SK-N-SH treated with all-trans-retinoic acid at 6 μM for 48 hours (cell line): ENCODE measurements around the gene TMEM178B.

Experiments
- ATAC-seq: fragments of 200-7000 bp; cut with Tn5 transposase; 3 replicates; pipeline ENCODE4 v1.9.1; 2020; ENCODE audit warnings: mild to moderate bottlenecking, moderate library complexity
- BACH2 ChIP-seq: fragments of 250-450 bp; sonication (Bioruptor Pico); IDR thresholded peaks from 2 replicates; pipeline ENCODE4 v1.9.0; 2021; ENCODE audit warnings: mild to moderate bottlenecking, borderline replicate concordance
- CSDC2 ChIP-seq: fragments of 250-450 bp; sonication (Bioruptor Pico); IDR thresholded peaks from 2 replicates; pipeline ENCODE4 v1.5.0; 2020; ENCODE audit warnings: mild to moderate bottlenecking, moderate library complexity
- ESRRG ChIP-seq: fragments of 250-450 bp; sonication (Bioruptor Pico); IDR thresholded peaks from 2 replicates; pipeline ENCODE4 v1.6.1; 2021; ENCODE audit warnings: mild to moderate bottlenecking
- GLIS3 ChIP-seq: fragments of 250-450 bp; sonication (Bioruptor Pico); IDR thresholded peaks from 2 replicates; pipeline ENCODE4 v1.5.0; 2020; ENCODE audit warnings: mild to moderate bottlenecking, moderate library complexity
- PPARA ChIP-seq: fragments of 250-450 bp; sonication (Bioruptor Pico); IDR thresholded peaks from 2 replicates; pipeline ENCODE4 v1.5.0; 2020; ENCODE audit warnings: mild to moderate bottlenecking, borderline replicate concordance
- RARB ChIP-seq: fragments of 250-450 bp; sonication (Bioruptor Pico); IDR thresholded peaks from 2 replicates; pipeline ENCODE4 v1.8.0; 2021; ENCODE audit warnings: mild to moderate bottlenecking, moderate library complexity
- SNAI2 ChIP-seq: fragments of 250-450 bp; sonication (Bioruptor Pico); IDR thresholded peaks from 2 replicates; pipeline ENCODE4 v1.5.0; 2020; ENCODE audit warnings: mild to moderate bottlenecking, moderate library complexity
- TOX ChIP-seq: fragments of 250-450 bp; sonication (Bioruptor Pico); IDR thresholded peaks from 2 replicates; pipeline ENCODE4 v1.8.0; 2021; ENCODE audit warnings: mild to moderate bottlenecking, moderate library complexity, borderline replicate concordance
- ZC3H10 ChIP-seq: fragments of 250-450 bp; sonication (Bioruptor Pico); IDR thresholded peaks from 2 replicates; pipeline ENCODE4 v1.5.1; 2021; ENCODE audit warnings: mild to moderate bottlenecking, moderate library complexity
- ZFP3 ChIP-seq: fragments of 250-450 bp; sonication (Bioruptor Pico); IDR thresholded peaks from 2 replicates; pipeline ENCODE4 v1.5.0; 2020; ENCODE audit warnings: mild to moderate bottlenecking, moderate library complexity
- ZFP30 ChIP-seq: fragments of 450-650 bp; formaldehyde crosslinking; IDR thresholded peaks from 2 replicates; pipeline ENCODE4 v1.5.0; 2022; ENCODE audit warnings: mild to moderate bottlenecking, moderate library complexity
- ZNF70 ChIP-seq: fragments of 450-650 bp; formaldehyde crosslinking; IDR thresholded peaks from 2 replicates; pipeline ENCODE4 v1.5.0; 2020; ENCODE audit warnings: mild to moderate bottlenecking, moderate library complexity
- ZNF8 ChIP-seq: fragments of 450-650 bp; formaldehyde crosslinking; IDR thresholded peaks from 2 replicates; pipeline ENCODE4 v1.5.0; 2020; ENCODE audit warnings: mild to moderate bottlenecking, moderate library complexity
- TF ChIP-seq, protein P1 (sequence below): fragments of 250-450 bp; sonication (Bioruptor Pico); IDR thresholded peaks from 2 replicates; pipeline ENCODE4 v1.8.0; 2020; ENCODE audit warnings: mild to moderate bottlenecking, moderate library complexity, borderline replicate concordance
- TF ChIP-seq, protein P2 (sequence below): fragments of 250-450 bp; sonication (Bioruptor Pico); IDR thresholded peaks from 2 replicates; pipeline ENCODE4 v1.5.0; 2020; ENCODE audit warnings: mild to moderate bottlenecking, moderate library complexity
- TF ChIP-seq, protein P3 (sequence below): fragments of 250-450 bp; sonication (Bioruptor Pico); IDR thresholded peaks from 2 replicates; pipeline ENCODE4 v1.8.0; 2021; ENCODE audit warnings: low read depth, mild to moderate bottlenecking, moderate library complexity, borderline replicate concordance
- TF ChIP-seq, protein P4 (sequence below): fragments of 250-450 bp; sonication (Bioruptor Pico); IDR thresholded peaks from 2 replicates; pipeline ENCODE4 v1.5.1; 2021; ENCODE audit warnings: mild to moderate bottlenecking, moderate library complexity
- TF ChIP-seq, protein P5 (sequence below): fragments of 250-450 bp; sonication (Bioruptor Pico); IDR thresholded peaks from 2 replicates; pipeline ENCODE4 v1.5.1; 2020; ENCODE audit warnings: low read depth, mild to moderate bottlenecking, moderate library complexity

Gene TMEM178B

DNA sequence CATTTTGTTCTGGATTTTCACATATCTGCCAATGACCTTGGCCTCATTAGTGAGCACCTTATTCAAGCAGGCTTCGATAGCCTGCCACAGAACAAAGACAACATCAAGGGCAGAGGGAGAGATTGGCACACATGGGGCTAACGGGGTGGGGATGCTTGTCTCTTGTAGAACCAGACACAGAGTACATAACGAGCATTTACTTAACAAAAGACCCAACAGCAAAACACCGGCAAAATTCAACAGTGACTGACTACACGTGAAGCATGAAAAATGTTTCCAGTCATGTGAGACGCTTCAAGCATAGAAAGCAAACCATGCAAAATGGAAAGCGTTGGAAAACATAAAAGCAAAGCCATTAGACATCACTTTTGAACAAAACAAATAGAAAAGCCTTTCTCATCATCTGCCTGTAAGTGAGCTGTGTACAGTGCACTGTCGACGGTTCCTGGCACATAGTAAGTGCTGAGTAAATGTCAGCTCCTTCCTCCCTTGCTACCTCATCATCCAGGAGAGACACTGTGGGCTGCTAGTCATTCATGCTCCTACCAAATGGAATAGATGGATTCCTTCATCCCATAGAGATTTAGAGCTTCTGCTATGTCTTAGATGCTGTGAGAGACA lies 342.9 kb downstream of the TMEM178B start:
- ATAC-seq, result no peak
- TF ChIP-seq, protein P1, sequence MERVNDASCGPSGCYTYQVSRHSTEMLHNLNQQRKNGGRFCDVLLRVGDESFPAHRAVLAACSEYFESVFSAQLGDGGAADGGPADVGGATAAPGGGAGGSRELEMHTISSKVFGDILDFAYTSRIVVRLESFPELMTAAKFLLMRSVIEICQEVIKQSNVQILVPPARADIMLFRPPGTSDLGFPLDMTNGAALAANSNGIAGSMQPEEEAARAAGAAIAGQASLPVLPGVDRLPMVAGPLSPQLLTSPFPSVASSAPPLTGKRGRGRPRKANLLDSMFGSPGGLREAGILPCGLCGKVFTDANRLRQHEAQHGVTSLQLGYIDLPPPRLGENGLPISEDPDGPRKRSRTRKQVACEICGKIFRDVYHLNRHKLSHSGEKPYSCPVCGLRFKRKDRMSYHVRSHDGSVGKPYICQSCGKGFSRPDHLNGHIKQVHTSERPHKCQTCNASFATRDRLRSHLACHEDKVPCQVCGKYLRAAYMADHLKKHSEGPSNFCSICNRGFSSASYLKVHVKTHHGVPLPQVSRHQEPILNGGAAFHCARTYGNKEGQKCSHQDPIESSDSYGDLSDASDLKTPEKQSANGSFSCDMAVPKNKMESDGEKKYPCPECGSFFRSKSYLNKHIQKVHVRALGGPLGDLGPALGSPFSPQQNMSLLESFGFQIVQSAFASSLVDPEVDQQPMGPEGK (CRISPR knock-in tag), result no peak
- TF ChIP-seq ZC3H10 (CRISPR knock-in tag), result no peak
- TF ChIP-seq, protein P2, sequence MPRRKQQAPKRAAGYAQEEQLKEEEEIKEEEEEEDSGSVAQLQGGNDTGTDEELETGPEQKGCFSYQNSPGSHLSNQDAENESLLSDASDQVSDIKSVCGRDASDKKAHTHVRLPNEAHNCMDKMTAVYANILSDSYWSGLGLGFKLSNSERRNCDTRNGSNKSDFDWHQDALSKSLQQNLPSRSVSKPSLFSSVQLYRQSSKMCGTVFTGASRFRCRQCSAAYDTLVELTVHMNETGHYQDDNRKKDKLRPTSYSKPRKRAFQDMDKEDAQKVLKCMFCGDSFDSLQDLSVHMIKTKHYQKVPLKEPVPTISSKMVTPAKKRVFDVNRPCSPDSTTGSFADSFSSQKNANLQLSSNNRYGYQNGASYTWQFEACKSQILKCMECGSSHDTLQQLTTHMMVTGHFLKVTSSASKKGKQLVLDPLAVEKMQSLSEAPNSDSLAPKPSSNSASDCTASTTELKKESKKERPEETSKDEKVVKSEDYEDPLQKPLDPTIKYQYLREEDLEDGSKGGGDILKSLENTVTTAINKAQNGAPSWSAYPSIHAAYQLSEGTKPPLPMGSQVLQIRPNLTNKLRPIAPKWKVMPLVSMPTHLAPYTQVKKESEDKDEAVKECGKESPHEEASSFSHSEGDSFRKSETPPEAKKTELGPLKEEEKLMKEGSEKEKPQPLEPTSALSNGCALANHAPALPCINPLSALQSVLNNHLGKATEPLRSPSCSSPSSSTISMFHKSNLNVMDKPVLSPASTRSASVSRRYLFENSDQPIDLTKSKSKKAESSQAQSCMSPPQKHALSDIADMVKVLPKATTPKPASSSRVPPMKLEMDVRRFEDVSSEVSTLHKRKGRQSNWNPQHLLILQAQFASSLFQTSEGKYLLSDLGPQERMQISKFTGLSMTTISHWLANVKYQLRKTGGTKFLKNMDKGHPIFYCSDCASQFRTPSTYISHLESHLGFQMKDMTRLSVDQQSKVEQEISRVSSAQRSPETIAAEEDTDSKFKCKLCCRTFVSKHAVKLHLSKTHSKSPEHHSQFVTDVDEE (CRISPR knock-in tag), result no peak
- TF ChIP-seq CSDC2 (CRISPR knock-in tag), result no peak
- no peak for TF ChIP-seq ZFP30 (CRISPR knock-in tag)
- TF ChIP-seq RARB (CRISPR knock-in tag), result no peak
- TF ChIP-seq, protein P3, sequence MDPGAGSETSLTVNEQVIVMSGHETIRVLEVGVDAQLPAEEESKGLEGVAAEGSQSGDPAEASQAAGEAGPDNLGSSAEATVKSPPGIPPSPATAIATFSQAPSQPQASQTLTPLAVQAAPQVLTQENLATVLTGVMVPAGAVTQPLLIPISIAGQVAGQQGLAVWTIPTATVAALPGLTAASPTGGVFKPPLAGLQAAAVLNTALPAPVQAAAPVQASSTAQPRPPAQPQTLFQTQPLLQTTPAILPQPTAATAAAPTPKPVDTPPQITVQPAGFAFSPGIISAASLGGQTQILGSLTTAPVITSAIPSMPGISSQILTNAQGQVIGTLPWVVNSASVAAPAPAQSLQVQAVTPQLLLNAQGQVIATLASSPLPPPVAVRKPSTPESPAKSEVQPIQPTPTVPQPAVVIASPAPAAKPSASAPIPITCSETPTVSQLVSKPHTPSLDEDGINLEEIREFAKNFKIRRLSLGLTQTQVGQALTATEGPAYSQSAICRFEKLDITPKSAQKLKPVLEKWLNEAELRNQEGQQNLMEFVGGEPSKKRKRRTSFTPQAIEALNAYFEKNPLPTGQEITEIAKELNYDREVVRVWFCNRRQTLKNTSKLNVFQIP (CRISPR knock-in tag), result no peak
- no peak for TF ChIP-seq SNAI2 (CRISPR knock-in tag)
- TF ChIP-seq, protein P4, sequence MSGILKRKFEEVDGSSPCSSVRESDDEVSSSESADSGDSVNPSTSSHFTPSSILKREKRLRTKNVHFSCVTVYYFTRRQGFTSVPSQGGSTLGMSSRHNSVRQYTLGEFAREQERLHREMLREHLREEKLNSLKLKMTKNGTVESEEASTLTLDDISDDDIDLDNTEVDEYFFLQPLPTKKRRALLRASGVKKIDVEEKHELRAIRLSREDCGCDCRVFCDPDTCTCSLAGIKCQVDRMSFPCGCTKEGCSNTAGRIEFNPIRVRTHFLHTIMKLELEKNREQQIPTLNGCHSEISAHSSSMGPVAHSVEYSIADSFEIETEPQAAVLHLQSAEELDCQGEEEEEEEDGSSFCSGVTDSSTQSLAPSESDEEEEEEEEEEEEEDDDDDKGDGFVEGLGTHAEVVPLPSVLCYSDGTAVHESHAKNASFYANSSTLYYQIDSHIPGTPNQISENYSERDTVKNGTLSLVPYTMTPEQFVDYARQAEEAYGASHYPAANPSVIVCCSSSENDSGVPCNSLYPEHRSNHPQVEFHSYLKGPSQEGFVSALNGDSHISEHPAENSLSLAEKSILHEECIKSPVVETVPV, result no peak
- TF ChIP-seq ZFP3 (CRISPR knock-in tag), result no peak
- TF ChIP-seq BACH2 (CRISPR knock-in tag), result no peak
- TF ChIP-seq ZNF8, result no peak
- no peak for TF ChIP-seq TOX

DNA sequence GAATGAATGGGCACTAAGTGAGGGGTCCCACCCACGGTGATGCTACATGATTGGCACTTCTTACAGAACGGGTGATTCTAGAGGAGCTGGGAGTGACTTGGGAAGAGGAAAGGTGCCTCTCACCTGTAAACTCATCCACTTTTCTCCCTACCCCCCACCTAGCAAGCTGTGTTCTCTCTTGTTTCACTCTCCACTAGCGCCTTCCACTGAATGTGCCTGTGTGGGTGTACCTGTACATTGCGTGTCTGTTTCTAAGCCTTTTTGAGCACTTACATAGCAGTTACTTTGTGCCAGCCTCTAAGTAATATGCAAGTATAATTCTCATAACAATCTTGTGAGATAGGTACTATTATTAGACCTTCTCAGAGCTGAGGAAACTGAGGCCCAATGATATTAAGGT lies 343.6 kb downstream of the TMEM178B start:
- ATAC-seq, result no peak
- TF ChIP-seq ZNF8 (no peak), RARB (CRISPR knock-in tag) (no peak), BACH2 (CRISPR knock-in tag) (no peak), ESRRG (no peak), TOX (no peak), ZFP3 (CRISPR knock-in tag) (no peak), PPARA (CRISPR knock-in tag) (no peak), ZC3H10 (CRISPR knock-in tag) (no peak), GLIS3 (CRISPR knock-in tag) (no peak), CSDC2 (CRISPR knock-in tag) (no peak), ZNF70 (CRISPR knock-in tag) (no peak), SNAI2 (CRISPR knock-in tag) (no peak)
- TF ChIP-seq, protein P5, sequence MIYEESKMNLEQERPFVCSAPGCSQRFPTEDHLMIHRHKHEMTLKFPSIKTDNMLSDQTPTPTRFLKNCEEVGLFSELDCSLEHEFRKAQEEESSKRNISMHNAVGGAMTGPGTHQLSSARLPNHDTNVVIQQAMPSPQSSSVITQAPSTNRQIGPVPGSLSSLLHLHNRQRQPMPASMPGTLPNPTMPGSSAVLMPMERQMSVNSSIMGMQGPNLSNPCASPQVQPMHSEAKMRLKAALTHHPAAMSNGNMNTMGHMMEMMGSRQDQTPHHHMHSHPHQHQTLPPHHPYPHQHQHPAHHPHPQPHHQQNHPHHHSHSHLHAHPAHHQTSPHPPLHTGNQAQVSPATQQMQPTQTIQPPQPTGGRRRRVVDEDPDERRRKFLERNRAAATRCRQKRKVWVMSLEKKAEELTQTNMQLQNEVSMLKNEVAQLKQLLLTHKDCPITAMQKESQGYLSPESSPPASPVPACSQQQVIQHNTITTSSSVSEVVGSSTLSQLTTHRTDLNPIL (CRISPR knock-in tag), result no peak
- TF ChIP-seq, protein P1 (CRISPR knock-in tag), result no peak
- TF ChIP-seq, protein P3 (CRISPR knock-in tag), result no peak
